HG03432 (cell line): ENCODE results near the gene NOX3.
"Not testable (repeated sequence)": the region's sequence is repeated elsewhere in the genome, so short reads cannot be mapped to it uniquely, and the experiment has no call there.

Source experiments
- ATAC-seq: cut with Tn5 transposase; IDR thresholded peaks from one replicate; pipeline ENCODE4 v1.9.1; 2021; ENCODE audit warnings: mild to moderate bottlenecking, moderate library complexity; ENCODE audit not compliant: unreplicated experiment

The NOX3 gene

GRCh38 chr6:155470979-155471616 is 15.5 kb upstream of the NOX3 start:
- not testable (repeated sequence) for ATAC-seq

GRCh38 chr6:155468543-155468942 is 12.9 kb upstream of the NOX3 start:
- not testable (repeated sequence) for ATAC-seq

- ATAC-seq = no peak
Observed at GRCh38 chr6:155466539-155466938, 10.9 kb upstream of the NOX3 start.

- no peak for ATAC-seq
Observed at GRCh38 chr6:155461556-155461955, 5.9 kb upstream of the NOX3 start.

- no peak for ATAC-seq
Observed at GRCh38 chr6:155454471-155454870, 1.2 kb downstream of the NOX3 start.

GRCh38 chr6:155454008-155454407 is 1.6 kb downstream of the NOX3 start:
- ATAC-seq = no peak

GRCh38 chr6:155452576-155452975 is 3.1 kb downstream of the NOX3 start:
- no peak for ATAC-seq

GRCh38 chr6:155451530-155451929 is 4.1 kb downstream of the NOX3 start:
- ATAC-seq = not testable (repeated sequence)

GRCh38 chr6:155450240-155450581 is 5.4 kb downstream of the NOX3 start:
- no peak for ATAC-seq

- ATAC-seq = no peak
Observed at GRCh38 chr6:155449450-155450239, 6.0 kb downstream of the NOX3 start.

- ATAC-seq = no peak
Observed at GRCh38 chr6:155448668-155449449, 6.8 kb downstream of the NOX3 start.

- no peak for ATAC-seq
Observed at GRCh38 chr6:155447949-155448348, 7.7 kb downstream of the NOX3 start.

- no peak for ATAC-seq
Observed at GRCh38 chr6:155444952-155445903, 10.4 kb downstream of the NOX3 start.

- no peak for ATAC-seq
Observed at GRCh38 chr6:155444120-155444917, 11.3 kb downstream of the NOX3 start.

- no peak for ATAC-seq
Observed at GRCh38 chr6:155443168-155443567, 12.5 kb downstream of the NOX3 start.

- ATAC-seq = no peak
Observed at GRCh38 chr6:155442562-155442961, 13.1 kb downstream of the NOX3 start.

- no peak for ATAC-seq
Observed at GRCh38 chr6:155441112-155441465, 14.6 kb downstream of the NOX3 start.

GRCh38 chr6:155440398-155441111 is 15.1 kb downstream of the NOX3 start:
- no peak for ATAC-seq

GRCh38 chr6:155439376-155439775 is 16.3 kb downstream of the NOX3 start:
- ATAC-seq = no peak
